HepG2 (cell line): ENCODE measurements around the gene ENPP7. TPM values are rescaled to one million over a fixed set of nuclear protein-coding genes. Genes with fewer than 3 reads are reported as not detected.
A peak's percentile ranks its signal among the peaks of the same experiment; 100 is the strongest.

Source experiments
- ATAC-seq: fragments of 200-7000 bp; cut with Tn5 transposase; 3 replicates; pipeline ENCODE4 v1.9.1; 2020; ENCODE audit warnings: mild to moderate bottlenecking, moderate library complexity
- BruUV-seq: library from RNA; stranded (reverse); fragments of 400-500 nt; replicated peaks from 2 replicates; lab custom pipeline; 2021; lab: Mats Ljungman, UMichigan
- CTCF ChIA-PET: fragments of 300-600 bp; formaldehyde crosslinking; extraction: SDS; loops from one replicate; lab custom pipeline; 2021; ENCODE audit warnings: low total read pairs, inconsistent platforms, low intra/inter-chr PET ratio; lab: Yijun Ruan, JAX
- POLR2A ChIA-PET: fragments of 350-600 bp; sonication (Branson Sonifier 250); formaldehyde crosslinking; loops from one replicate; lab custom pipeline; 2020; ENCODE audit warnings: antibody characterized with exemption, inconsistent platforms; lab: Yijun Ruan, JAX
- DNase-seq: peaks from one replicate; pipeline ENCODE4 v3.0.0-alpha.2; 2015; ENCODE audit warnings: low spot score
- FAIRE-seq: peaks from 3 replicates; lab custom pipeline; 2011; peaks lifted over from hg19 to GRCh38; lab: Jason Lieb, UNC
- H2AFZ ChIP-seq: one replicate; pipeline ENCODE4 v1.6.1; 2011; ENCODE audit warnings: low read length, inconsistent platforms
- H3K27ac ChIP-seq: fragments of 300-600 bp; 3 replicates; pipeline ENCODE4 v1.8.0; 2011; ENCODE audit warnings: mixed run types, mild to moderate bottlenecking, mixed read lengths, low read length, inconsistent platforms; ENCODE audit not compliant: insufficient read depth; ENCODE audit errors: extremely low read length
- H3K27me3 ChIP-seq, 2 experiments: fragments of 200-600 bp in 1 of 2; 2 replicates in 1 of 2; 3 replicates in 1 of 2; pipeline versions ENCODE4 v1.6.0 to v1.8.0; 2011; ENCODE audit warnings: low read length in 2 of 2, mild to moderate bottlenecking in 2 of 2, moderate library complexity in 2 of 2, inconsistent platforms in 1 of 2; ENCODE audit not compliant: insufficient read depth in 2 of 2, control insufficient read depth in 1 of 2
- H3K36me3 ChIP-seq, 2 experiments: fragments of 200-600 bp in 1 of 2; replicated peaks in 1 of 2; 2 replicates in 1 of 2; 3 replicates in 1 of 2; pipeline versions ENCODE4 v1.5.1 to v1.8.0; 2011; ENCODE audit warnings: low read length in 2 of 2, inconsistent platforms in 1 of 2; ENCODE audit not compliant: insufficient read depth in 2 of 2, control insufficient read depth in 1 of 2
- H3K4me1 ChIP-seq: 2 replicates; pipeline ENCODE4 v1.5.1; 2012; ENCODE audit warnings: low read length, inconsistent platforms; ENCODE audit not compliant: insufficient read depth
- H3K4me2 ChIP-seq: 2 replicates; pipeline ENCODE4 v1.6.0; 2011; ENCODE audit warnings: low read depth, low read length, inconsistent platforms
- H3K4me3 ChIP-seq, 3 experiments: fragments of 200-600 bp in 1 of 3; sonication (generic), shearing (Covaris generic) in 1 of 3; replicated peaks in 1 of 3; 2 replicates each; pipeline ENCODE4 v1.5.1; 2011 to 2016; ENCODE audit warnings: low read length in 3 of 3, inconsistent platforms in 2 of 3, low read depth in 2 of 3, mild to moderate bottlenecking in 2 of 3, control low read depth in 1 of 3, mixed read lengths in 1 of 3; ENCODE audit not compliant: insufficient read depth in 1 of 3
- H3K79me2 ChIP-seq: one replicate; pipeline ENCODE4 v1.6.1; 2011; ENCODE audit warnings: low read length, inconsistent platforms; ENCODE audit not compliant: insufficient read depth
- H3K9ac ChIP-seq: 2 replicates; pipeline ENCODE4 v1.6.0; 2011; ENCODE audit warnings: mild to moderate bottlenecking, low read depth, low read length, inconsistent platforms; ENCODE audit not compliant: insufficient read depth
- H3K9me3 ChIP-seq: 2 replicates; pipeline ENCODE4 v1.5.1; 2012; ENCODE audit warnings: mild to moderate bottlenecking, low read length
- H4K20me1 ChIP-seq: 2 replicates; pipeline ENCODE4 v1.6.0; 2011; ENCODE audit warnings: inconsistent platforms, mild to moderate bottlenecking, low read length, moderate library complexity; ENCODE audit not compliant: insufficient read depth
- EZH2 ChIP-seq: conservative IDR thresholded peaks from 2 replicates; pipeline ENCODE4 v1.6.1; 2012; ENCODE audit warnings: mild to moderate bottlenecking, low read depth, low read length, moderate library complexity
- HNRNPH1 ChIP-seq: fragments of 200-400 bp; formaldehyde crosslinking; optimal IDR thresholded peaks from 2 replicates; pipeline ENCODE3; 2017; ENCODE audit warnings: mild to moderate bottlenecking, low read depth, low read length
- KAT7 ChIP-seq: IDR thresholded peaks from 2 replicates; pipeline ENCODE4 v1.6.1; 2018; ENCODE audit warnings: borderline replicate concordance, missing compliant biosample characterization
- MAF1 ChIP-seq: sonication (generic); formaldehyde crosslinking; IDR thresholded peaks from 2 replicates; pipeline ENCODE4 v1.5.0; 2020; ENCODE audit warnings: missing genetic modification reagents, borderline replicate concordance
- MED13 ChIP-seq: sonication (generic); formaldehyde crosslinking; IDR thresholded peaks from 2 replicates; pipeline ENCODE4 v1.5.0; 2020; ENCODE audit warnings: missing genetic modification reagents
- REL ChIP-seq: sonication (generic); formaldehyde crosslinking; conservative IDR thresholded peaks from 2 replicates; pipeline ENCODE4 v1.8.0; 2022; ENCODE audit warnings: mild to moderate bottlenecking, missing genetic modification reagents, moderate library complexity
- STAT6 ChIP-seq: sonication (generic); formaldehyde crosslinking; IDR thresholded peaks from 2 replicates; pipeline ENCODE4 v1.4.0; 2020; ENCODE audit warnings: missing genetic modification reagents, mild to moderate bottlenecking, borderline replicate concordance
- U2AF2 ChIP-seq: fragments of 200-400 bp; formaldehyde crosslinking; IDR thresholded peaks from 2 replicates; pipeline ENCODE4 v1.6.1; 2017; ENCODE audit warnings: low read depth, mild to moderate bottlenecking, low read length
- ZBTB33 ChIP-seq: sonication (generic); formaldehyde crosslinking; IDR thresholded peaks from 2 replicates; pipeline ENCODE4 v1.4.0; 2020; ENCODE audit warnings: missing genetic modification reagents
- ZBTB44 ChIP-seq: sonication (generic); formaldehyde crosslinking; IDR thresholded peaks from 2 replicates; pipeline ENCODE4 v1.4.0; 2020; ENCODE audit warnings: missing genetic modification reagents
- ZNF7 ChIP-seq: IDR thresholded peaks from 2 replicates; pipeline ENCODE4 v1.6.1; 2016; ENCODE audit warnings: missing biosample characterization, missing genetic modification reagents
- ZNF839 ChIP-seq: sonication (generic); formaldehyde crosslinking; IDR thresholded peaks from 2 replicates; pipeline ENCODE4 v1.4.0; 2020; ENCODE audit warnings: missing genetic modification reagents, mild to moderate bottlenecking, borderline replicate concordance
- WGBS: methylation state at CpG from one replicate; pipeline ENCODE4 v1.1.6; 2017; ENCODE audit warnings: low lambda C conversion rate; 5-methylcytosine and 5-hydroxymethylcytosine counted together
- in situ Hi-C: cut with HindIII; loops from 2 replicates; pipeline ENCODE4 v1.10.0; 2017; ENCODE audit warnings: low pct_unique_long_range_greater_than_20kb; ENCODE audit not compliant: extremely low pct_ligation_motif_present
- intact Hi-C: fragments of 100-400 bp; cut with micrococcal nuclease; formaldehyde crosslinking; loops from one replicate; pipeline ENCODE4 v1.10.0; 2022; ENCODE audit not compliant: unreplicated experiment
- polyA plus RNA-seq, 8 experiments: library from polyadenylated mRNA; depleted of rRNA in 3 of 8; stranded (reverse) in 7 of 8; unstranded in 1 of 8; fragments of >200 nt; fragmentation: Illumina TruSeq in 4 of 8; extraction: Trizol in 4 of 8; gene quantifications; 2 replicates each; pipeline versions ENCODE4 v1.2.1 to v1.2.3, GENCODE V29; 2011 to 2016; ENCODE audit warnings: low read depth in 4 of 8, missing spikeins in 1 of 8, mixed read lengths in 1 of 8; ENCODE audit not compliant: insufficient read depth in 1 of 8
- total RNA-seq, 5 experiments: library from RNA; depleted of rRNA; stranded (reverse); fragments of >200 nt; fragmentation: Illumina TruSeq; extraction: Trizol; gene quantifications; 2 replicates each; pipeline ENCODE4 v1.2.3, GENCODE V29; 2016; ENCODE audit warnings: low read depth in 1 of 5

ENPP7 gene
- total and polyA plus RNA-seq, 2 of the 13 experiments (the other 11 are each of a cell fraction or from before 2014, with no cell fraction given): 1.1 to 2.2 TPM

GRCh38 chr17:79696610-79696982 lies 34.1 kb upstream of the ENPP7 start:
- no peak for DNase-seq
- CTCF ChIA-PET: no interaction called here
- no peak for ATAC-seq
- WGBS: 10% methylated on average over 17 of the region's 17 CpGs
- H3K36me3 ChIP-seq: no peaks in the 10 kb centered on the region
- intact Hi-C loops: no loop called here
- POLR2A ChIA-PET: no interaction called here
- FAIRE-seq: no peak
- H3K9me3 ChIP-seq: no peaks in the 10 kb centered on the region
- no peak overlapping the region for H3K4me3 ChIP-seq
- no peak overlapping the region for H2AFZ ChIP-seq
- H3K27ac ChIP-seq: no peak overlapping the region
- no peaks in the 10 kb centered on the region for H3K79me2 ChIP-seq
- H3K4me1 ChIP-seq: no peaks in the 10 kb centered on the region
- H4K20me1 ChIP-seq: peaks cover 7% of the 10 kb centered on the region; the same call in 1 of the 2 replicates
- no peak for TF ChIP-seq ZNF839
- peak; percentile 52 for TF ChIP-seq EZH2
- no peak for TF ChIP-seq U2AF2
- no peak for TF ChIP-seq ZNF7 (CRISPR knock-in tag)
- in situ Hi-C loops: no loop called here
- no peak overlapping the region for H3K9ac ChIP-seq
- H3K4me2 ChIP-seq: no peak overlapping the region
- no TSS peak for BruUV-seq
- peaks cover 30 to 75% of the 10 kb centered on the region in 2 experiments; a peak in 4 of 5 replicates for H3K27me3 ChIP-seq

GRCh38 chr17:79698146-79698846 lies 32.4 kb upstream of the ENPP7 start:
- ChIA-PET POLR2A (no interaction called here), CTCF (no interaction called here)
- H3K27ac ChIP-seq: no peak overlapping the region
- H3K4me3 ChIP-seq: no peak overlapping the region
- H3K27me3 ChIP-seq: peaks cover 23 to 70% of the 10 kb centered on the region in 2 experiments; a peak in 4 of 5 replicates
- H4K20me1 ChIP-seq: 0 out of 2 replicates have a peak, but pooled peaks cover 3% of the 10 kb centered on the region
- no peak for DNase-seq
- no peaks in the 10 kb centered on the region for H3K4me1 ChIP-seq
- H3K9me3 ChIP-seq: no peaks in the 10 kb centered on the region
- no peaks in the 10 kb centered on the region for H3K79me2 ChIP-seq
- BruUV-seq: no TSS peak
- no peak for FAIRE-seq
- H3K9ac ChIP-seq: no peak overlapping the region
- WGBS: 11% methylated on average over 15 of the region's 15 CpGs
- ATAC-seq: no peak
- in situ Hi-C loops: no loop called here
- no peak overlapping the region for H2AFZ ChIP-seq
- H3K4me2 ChIP-seq: no peak overlapping the region
- no peaks in the 10 kb centered on the region for H3K36me3 ChIP-seq
- intact Hi-C loops: no loop called here
- TF ChIP-seq STAT6 (CRISPR knock-in tag) (no peak), ZBTB33 (CRISPR knock-in tag) (no peak), KAT7 (no peak), REL (no peak), MAF1 (no peak), MED13 (CRISPR knock-in tag) (no peak), HNRNPH1 (no peak), ZBTB44 (no peak)
